AG20443 (cell line): Measurements from ENCODE around the gene RFX1.

Experiments
- DNase-seq: peaks from one replicate; pipeline ENCODE4 v3.0.0; 2012; ENCODE audit warnings: low spot score, mixed read lengths

The RFX1 gene

GRCh38 chr19:13960863-13961784 lies 45.0 kb downstream of the RFX1 start:
- DNase-seq, result no peak

DNA sequence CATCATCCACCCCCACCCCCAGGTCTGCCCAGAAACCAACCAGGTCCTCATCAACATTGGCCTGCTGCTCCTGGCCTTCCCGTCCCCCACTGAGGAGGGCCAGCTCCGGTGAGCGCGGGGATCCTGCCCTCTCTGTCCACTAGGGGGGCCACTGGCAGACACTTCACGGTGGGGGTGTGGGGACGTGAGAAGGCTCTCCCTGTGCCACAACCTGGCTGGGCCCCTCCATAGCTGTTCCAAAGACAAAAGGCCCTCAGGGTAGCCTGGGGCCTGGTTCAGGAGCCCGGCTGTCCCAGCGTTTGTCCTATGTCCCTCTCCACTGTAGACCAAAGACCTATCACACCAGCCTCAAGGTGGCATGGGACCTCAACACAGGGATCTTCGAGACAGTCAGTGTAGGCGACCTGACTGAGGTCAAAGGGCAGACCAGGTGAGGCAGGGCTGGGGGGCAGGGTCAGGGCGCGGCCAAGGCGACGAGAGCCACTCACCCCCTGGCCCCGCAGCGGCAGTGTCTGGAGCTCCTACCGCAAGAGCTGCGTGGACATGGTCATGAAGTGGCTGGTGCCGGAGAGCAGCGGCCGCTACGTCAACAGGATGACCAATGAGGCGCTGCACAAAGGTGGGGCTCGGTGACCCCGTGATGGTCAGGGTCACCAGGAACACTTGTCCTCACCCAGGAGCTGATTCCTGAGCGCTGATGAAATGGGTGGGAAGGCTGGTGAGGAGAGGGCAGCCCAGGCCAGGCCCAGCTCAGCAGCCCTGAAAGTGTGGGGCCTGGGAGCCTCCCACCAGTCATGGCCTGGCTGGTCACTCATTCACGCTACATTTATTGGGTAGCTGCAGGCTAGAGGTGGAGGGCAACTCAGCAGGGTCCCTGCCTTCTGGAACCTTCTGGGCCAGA lies 45.9 kb downstream of the RFX1 start:
- peak; percentile 50 for DNase-seq

DNA sequence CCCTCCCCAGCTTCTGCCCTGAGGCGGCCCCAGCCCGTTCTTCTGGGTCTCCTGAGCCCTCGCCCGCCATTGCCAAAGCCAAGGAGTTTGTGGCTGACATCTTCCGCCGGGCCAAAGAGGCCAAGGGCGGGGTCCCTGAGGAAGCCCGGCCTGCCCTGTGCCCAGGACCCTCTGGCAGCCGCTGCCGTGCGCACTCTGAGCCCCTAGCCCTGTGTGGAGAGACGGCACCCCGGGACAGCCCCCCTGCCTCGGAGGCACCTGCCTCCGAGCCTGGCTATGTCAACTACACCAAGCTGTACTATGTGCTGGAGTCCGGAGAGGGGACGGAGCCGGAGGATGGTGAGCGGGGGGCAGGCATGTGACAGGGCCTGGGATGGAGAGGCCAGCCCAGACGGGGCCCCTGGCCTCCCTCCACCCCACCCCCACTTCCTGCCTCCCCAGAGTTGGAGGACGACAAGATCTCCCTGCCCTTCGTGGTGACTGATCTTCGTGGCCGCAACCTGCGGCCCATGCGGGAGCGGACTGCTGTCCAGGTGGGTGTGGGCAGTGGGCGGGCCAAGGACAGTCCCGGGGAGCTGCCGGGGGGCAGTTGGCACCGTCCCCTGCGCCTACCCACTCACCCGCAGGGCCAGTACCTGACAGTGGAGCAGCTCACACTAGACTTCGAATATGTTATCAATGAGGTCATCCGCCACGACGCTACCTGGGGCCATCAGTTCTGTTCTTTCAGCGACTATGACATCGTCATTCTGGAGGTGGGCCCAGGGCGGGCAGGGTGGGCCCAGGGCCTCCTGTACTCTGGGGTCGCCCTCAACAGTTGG lies 46.8 kb downstream of the RFX1 start:
- DNase-seq, result no peak

- DNase-seq, result no peak
These were observed 48.1 kb downstream of the RFX1 start for GRCh38 chr19:13958043-13958442.

- DNase-seq, result no peak
These were observed 49.1 kb downstream of the RFX1 start for GRCh38 chr19:13957051-13957450.

GRCh38 chr19:13956365-13956744 lies 49.8 kb downstream of the RFX1 start:
- DNase-seq, result no peak

DNA sequence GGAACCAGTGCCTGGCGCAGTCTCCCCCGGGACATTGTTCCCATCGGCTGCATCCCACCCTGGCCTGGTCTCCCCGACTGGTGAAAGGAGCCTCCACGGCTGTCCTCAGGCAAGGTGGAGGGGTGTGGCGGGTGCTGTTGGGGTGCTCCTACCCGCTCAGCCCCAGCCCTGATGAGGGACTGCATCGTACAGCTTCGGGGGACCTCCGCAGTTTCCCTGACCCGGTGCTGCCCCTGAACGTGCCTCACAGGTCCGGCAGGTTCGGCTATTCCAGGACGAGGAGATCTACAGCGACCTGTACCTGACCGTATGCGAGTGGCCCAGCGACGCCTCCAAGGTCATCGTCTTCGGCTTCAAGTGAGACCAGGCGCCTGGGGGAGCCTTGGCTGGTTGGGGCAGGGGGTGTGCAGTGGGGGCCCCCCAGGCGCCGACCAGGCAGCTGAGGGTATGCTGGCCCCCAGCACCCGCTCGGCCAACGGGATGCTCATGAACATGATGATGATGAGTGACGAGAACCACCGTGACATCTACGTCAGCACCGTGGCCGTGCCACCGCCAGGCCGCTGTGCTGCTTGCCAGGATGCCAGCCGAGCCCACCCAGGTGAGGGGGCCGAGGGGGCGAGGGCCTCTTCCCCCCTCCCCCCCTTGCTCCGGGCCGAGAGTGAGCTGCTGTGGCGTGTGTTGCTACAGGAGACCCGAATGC lies 50.3 kb downstream of the RFX1 start:
- DNase-seq, result no peak

DNA sequence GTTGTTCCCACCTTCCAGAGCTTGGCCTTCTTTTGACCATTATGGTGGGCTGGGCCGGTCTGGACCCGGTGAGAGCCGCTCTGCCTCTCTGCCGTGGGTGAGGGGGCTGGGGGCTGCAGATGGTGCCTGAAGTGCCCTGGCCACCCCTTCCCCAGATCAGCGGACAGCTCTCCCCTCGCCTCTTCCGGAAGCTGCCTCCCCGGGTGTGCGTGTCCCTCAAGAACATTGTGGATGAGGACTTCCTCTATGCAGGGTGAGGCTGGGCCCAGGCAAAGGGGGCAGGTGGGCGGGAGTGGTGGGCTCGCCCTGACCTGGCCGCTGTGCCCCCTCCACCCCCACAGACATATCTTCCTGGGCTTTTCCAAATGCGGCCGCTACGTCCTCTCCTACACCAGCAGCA lies 51.9 kb downstream of the RFX1 start:
- no peak for DNase-seq

DNA sequence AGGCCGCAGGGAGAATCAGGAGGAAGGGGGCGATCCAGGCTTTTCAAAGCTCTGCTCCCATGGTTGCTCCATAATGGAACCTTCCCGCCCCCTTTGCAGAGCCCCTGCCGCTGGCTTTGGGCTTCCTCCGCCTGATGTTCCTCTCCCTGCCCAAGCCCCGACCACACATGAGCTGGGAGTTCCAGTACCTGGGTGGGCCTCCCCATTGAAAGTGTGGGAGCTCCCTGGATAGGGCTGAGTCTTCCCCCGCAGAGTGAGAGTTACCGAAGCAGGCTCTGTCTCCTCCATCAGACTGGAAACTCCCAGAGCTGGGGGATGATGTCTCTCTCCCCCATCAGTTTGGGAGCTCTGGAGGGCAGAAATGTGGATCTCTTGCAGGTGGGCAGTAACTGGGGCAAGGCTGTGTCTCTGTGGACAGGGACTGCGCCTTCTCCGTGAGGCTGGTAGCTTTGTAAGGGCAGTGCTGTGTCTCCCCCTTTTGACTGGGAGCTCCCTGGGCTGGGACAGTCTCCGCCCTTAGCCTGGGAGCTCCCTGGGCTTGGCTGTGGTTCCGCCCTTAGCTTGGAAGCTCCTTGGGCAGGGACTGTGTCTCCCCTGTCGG lies 53.1 kb downstream of the RFX1 start:
- peak; percentile 92 for DNase-seq

DNA sequence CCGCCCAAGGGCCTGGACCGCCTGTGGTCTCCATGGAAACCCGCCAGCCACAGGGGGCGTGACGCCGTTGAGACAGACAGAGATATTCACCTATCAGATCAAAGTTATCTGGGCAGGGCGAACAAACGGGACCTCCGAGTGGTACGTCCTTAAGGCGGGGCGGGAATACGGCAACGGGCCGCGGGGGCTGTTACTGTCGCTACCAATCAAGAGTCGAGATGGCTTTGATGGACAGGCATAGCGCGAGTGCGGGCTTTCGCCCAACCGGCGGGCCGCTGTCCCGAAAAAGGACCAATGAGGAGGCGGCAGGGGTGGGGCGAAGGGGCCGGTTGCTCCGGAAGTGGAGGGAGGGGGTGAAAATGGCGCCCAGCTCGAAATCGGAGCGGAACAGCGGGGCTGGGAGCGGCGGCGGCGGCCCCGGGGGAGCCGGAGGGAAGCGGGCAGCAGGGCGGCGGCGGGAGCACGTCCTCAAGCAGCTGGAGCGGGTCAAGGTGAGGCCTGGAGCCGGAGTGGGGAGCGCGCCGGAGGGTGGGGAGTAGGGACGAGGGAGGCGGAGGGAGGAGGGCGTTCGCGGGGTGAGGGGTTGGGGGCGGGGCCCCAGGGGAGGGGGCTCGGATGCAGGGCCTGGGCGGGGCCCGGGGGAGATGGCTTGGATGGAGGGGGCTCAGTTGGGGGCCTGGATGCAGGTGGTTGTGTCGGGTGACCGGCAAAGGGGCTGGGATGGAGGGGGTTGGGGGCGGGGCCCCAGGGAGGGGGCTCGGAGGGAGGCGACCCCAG lies 53.8 kb downstream of the RFX1 start, which contains the start of gene DCAF15:
TSS of gene DCAF15 (plus strand) at position 356 of the 777 bp plus-strand sequence. CDS start at position 360, 4 bp downstream.
- peak; percentile 100 for DNase-seq

DNA sequence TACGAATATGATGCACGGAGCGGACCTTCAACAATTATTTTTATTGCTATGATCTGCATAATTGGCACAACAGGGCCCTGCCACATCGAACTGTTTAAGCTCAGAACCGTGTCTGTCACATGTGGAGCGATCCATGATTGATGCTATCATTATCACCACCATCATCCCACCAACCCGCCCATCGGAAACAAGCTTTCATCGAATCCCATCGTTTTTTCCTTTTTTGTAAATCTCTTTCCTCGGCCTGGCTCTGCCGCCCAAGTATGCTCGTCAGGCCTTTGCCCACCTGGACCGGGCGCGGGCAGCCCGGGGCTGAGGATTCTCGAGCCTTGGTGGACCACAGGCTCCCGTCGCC lies 54.3 kb downstream of the RFX1 start:
- no peak for DNase-seq

GRCh38 chr19:13951043-13951442 lies 55.1 kb downstream of the RFX1 start:
- DNase-seq, result no peak

GRCh38 chr19:13946414-13946813 lies 59.7 kb downstream of the RFX1 start:
- no peak for DNase-seq

DNA sequence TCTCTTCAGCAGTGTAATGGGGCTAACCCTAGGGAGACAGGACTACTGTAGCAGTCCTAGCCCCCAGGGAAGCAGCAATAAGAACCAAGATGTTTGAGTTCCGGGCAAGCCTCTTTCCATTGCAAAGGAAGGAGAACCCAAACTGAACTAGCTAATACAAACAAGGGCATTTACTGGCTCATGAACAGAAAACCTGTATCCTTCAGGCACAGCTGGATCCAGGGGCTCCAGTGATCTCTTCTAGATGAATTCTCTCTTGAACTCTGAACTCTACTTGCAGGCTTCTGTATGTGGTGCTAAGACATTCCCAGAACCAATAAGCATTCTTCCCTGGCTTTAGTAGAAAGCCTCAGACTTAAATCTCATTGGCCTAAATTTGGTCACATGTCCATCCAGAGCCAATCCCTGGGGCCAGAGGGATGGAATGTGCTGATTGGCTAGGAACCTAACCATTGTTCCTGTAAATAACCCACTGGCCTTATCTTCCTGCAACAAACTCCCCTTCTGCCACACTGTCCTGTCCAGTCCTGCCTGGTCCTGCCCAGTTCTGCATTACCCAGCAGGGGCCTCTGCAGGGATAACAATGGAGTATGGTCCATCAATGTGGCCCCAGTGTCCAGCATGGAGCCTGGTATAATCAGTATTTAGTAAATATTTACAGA lies 64.0 kb downstream of the RFX1 start:
- no peak for DNase-seq

DNA sequence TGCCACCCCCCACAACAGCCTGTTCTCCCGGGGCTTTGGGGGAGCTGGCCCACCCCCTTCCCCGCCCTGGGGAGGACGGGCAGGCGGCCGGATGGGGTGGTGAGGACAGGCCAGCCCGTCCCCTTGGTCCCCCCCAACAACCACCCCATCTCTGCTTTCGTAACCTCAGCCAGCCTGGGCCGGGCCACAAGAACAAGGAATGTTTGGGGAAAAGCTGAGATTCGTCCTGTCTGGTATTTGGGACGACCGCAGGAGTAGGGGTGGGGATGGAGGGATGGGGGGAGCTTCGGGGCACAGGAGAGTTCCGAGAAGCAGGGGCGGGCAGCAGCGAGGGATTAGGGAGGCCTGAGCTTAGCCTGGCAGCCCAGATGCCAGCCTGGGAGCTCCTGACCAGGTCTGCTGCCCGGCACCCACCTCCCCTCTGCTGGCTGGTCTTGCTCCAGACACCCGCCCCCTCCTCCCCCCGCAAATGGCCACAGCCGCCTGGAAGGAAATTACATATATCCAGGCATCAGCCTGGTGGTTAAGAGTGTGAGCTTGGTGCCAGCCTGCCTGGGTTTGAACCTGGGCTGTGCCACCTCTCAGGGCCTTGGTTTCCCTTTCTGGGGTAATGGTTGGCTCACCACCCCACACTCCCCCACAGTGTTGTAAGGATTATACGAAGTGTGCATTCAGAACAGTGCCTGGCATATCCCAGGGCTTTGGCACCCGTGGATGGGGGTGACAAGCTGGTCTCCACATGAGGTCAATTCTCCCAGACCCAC lies 67.6 kb downstream of the RFX1 start, which contains the start of gene PODNL1:
TSS of gene PODNL1 (minus strand) at position 117 of the 764 bp plus-strand sequence. CDS start 236 bp downstream, outside the sequence.
- DNase-seq, result peak; percentile 92

DNA sequence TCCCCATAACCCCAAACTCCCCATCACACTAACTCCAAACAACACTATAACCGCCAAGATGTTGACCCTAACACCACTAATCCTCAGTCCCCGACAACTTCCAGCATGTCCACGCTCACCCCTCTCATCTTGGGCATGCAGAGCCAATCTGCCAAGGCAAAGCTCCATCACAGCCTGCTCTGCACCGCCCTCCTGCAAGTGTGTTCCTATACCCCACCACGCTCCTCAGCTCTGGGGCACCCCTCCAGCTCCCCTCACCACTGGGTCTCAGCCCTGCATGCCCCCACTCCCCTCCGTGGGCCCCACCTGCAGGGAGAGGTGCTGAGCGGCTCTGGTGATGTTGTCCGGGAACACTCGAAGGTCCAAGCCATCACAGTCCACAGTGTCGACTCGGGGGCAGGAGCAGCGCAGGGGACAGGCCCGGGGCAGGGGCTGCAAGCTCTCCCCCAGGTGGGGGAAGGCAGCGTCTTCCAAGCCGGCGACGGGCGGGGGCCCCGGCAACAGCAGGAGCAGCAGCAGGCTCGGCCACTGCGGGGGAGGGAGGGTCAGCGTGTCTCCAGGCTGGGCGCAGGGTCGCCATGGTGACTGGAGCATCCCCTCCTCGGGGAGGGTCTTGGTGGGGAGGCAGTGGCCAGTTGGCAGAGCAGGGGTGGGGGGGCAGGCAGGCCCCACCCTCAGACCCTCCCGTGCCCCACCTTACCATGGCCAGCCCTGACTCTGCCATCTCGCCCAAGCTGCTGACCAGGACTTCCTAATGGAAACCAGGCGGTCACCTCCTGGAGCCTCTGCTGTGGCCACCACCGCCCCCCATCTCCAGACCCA lies 68.4 kb downstream of the RFX1 start:
- peak; percentile 52 for DNase-seq

DNA sequence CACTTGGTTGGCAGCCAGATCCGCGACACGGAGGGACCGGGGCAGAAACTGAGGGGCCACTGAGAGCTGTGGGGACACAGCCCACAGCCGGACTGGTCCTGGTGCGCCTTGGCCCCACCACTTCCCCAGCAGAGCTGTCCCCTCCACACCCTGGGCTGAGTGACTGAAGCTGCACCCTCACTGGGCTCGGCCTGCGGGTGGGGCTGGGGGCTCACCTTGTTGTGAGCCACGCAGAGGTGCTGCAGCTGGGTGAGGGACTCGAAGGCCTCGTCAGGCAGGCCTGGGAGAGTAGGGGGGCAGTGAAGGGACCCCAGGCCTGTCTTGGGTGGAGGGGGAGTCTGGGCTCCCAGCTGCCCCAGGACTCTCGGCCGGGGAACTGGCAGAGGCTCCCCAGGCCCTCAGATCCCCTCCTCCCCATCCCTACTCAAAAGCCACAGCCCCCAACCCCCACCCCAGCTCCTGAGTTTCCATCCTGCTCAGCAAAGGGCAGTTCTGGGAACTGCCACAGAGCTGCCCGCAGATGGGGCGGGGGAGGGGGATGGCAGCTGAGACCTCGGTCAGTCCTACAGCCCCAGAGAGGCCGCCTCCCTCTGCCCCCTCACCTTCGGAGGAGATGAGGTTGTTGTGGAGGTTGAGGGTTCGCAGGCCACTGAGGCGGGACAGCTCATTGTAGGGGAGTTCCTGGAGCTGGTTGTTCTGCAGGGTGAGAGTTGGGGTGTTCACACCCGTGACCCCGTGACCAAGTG lies 70.2 kb downstream of the RFX1 start:
- DNase-seq, result no peak
